Coronary artery (tissue), 2 donors: ENCODE measurements around the gene GSTA1.
A peak's percentile ranks its signal among the peaks of the same experiment; 100 is the strongest.
"Not testable (repeated sequence)": the region's sequence is repeated elsewhere in the genome, so short reads cannot be mapped to it uniquely, and the experiment has no call there.

Experiments used
- DNase-seq: peaks from one replicate; pipeline ENCODE4 v3.0.0-alpha.2; 2017; ENCODE audit warnings: low spot score
- H3K27ac ChIP-seq, 2 donors: fragments of 200-600 bp; sonication (generic); one replicate each; pipeline ENCODE4 v1.5.1; 2016 to 2019
- H3K4me3 ChIP-seq: fragments of 200-600 bp; sonication (generic); 2 replicates; pipeline ENCODE4 v1.5.1; 2016; ENCODE audit warnings: mild to moderate bottlenecking, moderate library complexity
- CTCF ChIP-seq: fragments of 200-600 bp; sonication (generic); IDR thresholded peaks from one replicate; pipeline ENCODE4 v1.5.1; 2019; ENCODE audit warnings: antibody characterized with exemption

Gene GSTA1

GRCh38 chr6:52803668-52804255 lies at the start of gene GSTA1:
TSS of gene GSTA1 (minus strand) at chr6:52803816. CDS start at chr6:52799267, 4,549 bp downstream.
- H3K4me3 ChIP-seq, DNase-seq, H3K27ac ChIP-seq: not testable (repeated sequence)

- H3K4me3 ChIP-seq: no peak overlapping the region
- no peak for TF ChIP-seq CTCF
- no peak for DNase-seq
- no peak overlapping the region for H3K27ac ChIP-seq
Measured at GRCh38 chr6:52849137-52849536, 45.5 kb upstream of the GSTA1 start.

GRCh38 chr6:52846002-52846401 lies 42.4 kb upstream of the GSTA1 start:
- no peak overlapping the region for H3K4me3 ChIP-seq

GRCh38 chr6:52843605-52844004 lies 40.0 kb upstream of the GSTA1 start:
- no peak for TF ChIP-seq CTCF
- Histone ChIP-seq H3K4me3 (no peak overlapping the region), H3K27ac (no peak overlapping the region)
- no peak for DNase-seq

More at GRCh38 chr6:52846002-52846401, 42.4 kb upstream of the GSTA1 start:
- no peak for DNase-seq
- no peak overlapping the region for H3K27ac ChIP-seq
- TF ChIP-seq CTCF: no peak

GRCh38 chr6:52840763-52841585 lies 37.4 kb upstream of the GSTA1 start, which contains the start of gene GSTA5:
TSS of gene GSTA5 (minus strand) at chr6:52840813.
- Histone ChIP-seq H3K4me3 (no peak within 1 kb of the TSS), H3K27ac (no peak within 1 kb of the TSS)
- DNase-seq: no peak
- TF ChIP-seq CTCF: no peak

GRCh38 chr6:52839124-52840055 lies 35.8 kb upstream of the GSTA1 start:
- Histone ChIP-seq H3K27ac (no peak overlapping the region), H3K4me3 (no peak overlapping the region)
- TF ChIP-seq CTCF: peak; percentile 52
- no peak for DNase-seq

GRCh38 chr6:52834481-52834880 lies 30.9 kb upstream of the GSTA1 start:
- DNase-seq: no peak
- TF ChIP-seq CTCF: no peak
- Histone ChIP-seq H3K27ac (no peak overlapping the region), H3K4me3 (no peak overlapping the region)

GRCh38 chr6:52830869-52831268 lies 27.3 kb upstream of the GSTA1 start:
- DNase-seq, H3K27ac ChIP-seq, H3K4me3 ChIP-seq: not testable (repeated sequence)
